Epithelial cell of esophagus (primary cell): Measurements from ENCODE around the gene SLC4A2.

Experiments used
- DNase-seq: peaks from one replicate; pipeline ENCODE4 v3.0.0; 2010; ENCODE audit warnings: low read depth
- H3K4me3 ChIP-seq: 2 replicates; pipeline ENCODE4 v1.5.1; 2011; ENCODE audit warnings: mild to moderate bottlenecking, low read length, control low read depth
- TF ChIP-seq, protein P1 (sequence below): IDR thresholded peaks from 2 replicates; pipeline ENCODE4 v1.5.1; 2011; ENCODE audit warnings: low read depth, mild to moderate bottlenecking, low read length, control low read depth, inconsistent platforms; ENCODE audit not compliant: insufficient read depth; ENCODE audit errors: missing control alignments

Gene SLC4A2

DNA sequence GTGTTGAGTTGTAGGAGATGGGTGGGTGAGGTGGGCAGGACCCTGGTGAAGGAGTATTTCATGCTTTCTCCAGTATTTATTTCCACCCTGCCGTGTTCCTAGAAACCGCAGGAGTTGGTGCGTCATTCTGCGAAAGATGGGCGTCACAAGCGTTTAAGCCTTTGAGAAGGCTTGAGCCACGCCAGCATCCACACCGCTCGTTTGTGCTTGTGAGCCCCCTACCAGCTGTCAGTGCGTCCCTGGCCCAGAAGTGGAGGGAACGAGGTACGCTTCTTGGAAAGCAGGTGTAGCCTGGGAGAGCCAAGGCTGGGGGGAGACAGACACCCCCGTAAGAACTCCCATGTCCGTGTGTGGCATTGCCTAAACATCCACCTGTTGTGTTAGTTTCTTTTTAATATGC is 32.6 kb downstream of the SLC4A2 start:
- no peak overlapping the region for H3K4me3 ChIP-seq
- TF ChIP-seq, protein P1, sequence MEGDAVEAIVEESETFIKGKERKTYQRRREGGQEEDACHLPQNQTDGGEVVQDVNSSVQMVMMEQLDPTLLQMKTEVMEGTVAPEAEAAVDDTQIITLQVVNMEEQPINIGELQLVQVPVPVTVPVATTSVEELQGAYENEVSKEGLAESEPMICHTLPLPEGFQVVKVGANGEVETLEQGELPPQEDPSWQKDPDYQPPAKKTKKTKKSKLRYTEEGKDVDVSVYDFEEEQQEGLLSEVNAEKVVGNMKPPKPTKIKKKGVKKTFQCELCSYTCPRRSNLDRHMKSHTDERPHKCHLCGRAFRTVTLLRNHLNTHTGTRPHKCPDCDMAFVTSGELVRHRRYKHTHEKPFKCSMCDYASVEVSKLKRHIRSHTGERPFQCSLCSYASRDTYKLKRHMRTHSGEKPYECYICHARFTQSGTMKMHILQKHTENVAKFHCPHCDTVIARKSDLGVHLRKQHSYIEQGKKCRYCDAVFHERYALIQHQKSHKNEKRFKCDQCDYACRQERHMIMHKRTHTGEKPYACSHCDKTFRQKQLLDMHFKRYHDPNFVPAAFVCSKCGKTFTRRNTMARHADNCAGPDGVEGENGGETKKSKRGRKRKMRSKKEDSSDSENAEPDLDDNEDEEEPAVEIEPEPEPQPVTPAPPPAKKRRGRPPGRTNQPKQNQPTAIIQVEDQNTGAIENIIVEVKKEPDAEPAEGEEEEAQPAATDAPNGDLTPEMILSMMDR: no peak
- no peak for DNase-seq

DNA sequence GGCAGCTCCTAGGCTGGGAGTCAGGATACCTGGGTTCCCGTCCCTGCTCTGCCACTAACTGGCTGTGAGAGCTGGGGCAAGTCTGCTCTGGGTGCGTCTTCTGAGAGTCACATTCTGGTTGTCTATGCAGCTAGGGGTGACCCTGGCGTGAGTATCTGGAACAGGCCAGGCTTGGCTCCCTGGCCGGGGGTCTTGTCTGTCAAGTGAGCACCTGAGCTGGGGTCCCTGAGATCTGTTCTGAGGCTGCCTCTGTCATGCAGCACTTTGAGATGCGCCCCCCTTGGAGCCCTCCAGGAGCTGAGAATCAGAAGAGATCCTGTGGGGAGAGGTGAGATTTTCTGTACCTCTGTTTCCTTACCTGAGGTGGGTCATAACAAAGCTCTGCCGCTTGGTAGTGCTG is 34.4 kb downstream of the SLC4A2 start:
- TF ChIP-seq, protein P1: no peak
- no peak for DNase-seq
- H3K4me3 ChIP-seq: no peak overlapping the region

DNA sequence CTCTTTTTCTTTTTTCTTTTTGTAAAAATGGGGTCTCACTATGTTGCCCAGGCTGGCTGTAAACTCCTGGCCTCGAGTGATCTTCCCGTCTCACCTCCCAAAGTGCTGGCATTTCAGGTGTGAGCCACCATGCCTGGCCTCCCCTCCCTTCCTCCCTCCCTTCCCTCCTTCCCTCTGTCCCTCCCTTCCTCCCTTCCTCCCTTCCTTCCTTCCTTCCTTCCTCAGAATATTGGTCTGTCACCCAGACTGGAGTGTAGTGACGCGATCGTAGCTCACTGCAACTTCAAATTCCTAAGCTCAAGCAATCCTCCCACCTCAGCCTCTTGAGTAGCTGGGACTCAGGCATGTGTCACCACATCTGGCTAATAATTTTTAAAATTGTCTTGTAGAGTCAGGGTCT is 35.3 kb downstream of the SLC4A2 start:
- no peak for DNase-seq
- TF ChIP-seq, protein P1: no peak
- no peak overlapping the region for H3K4me3 ChIP-seq

DNA sequence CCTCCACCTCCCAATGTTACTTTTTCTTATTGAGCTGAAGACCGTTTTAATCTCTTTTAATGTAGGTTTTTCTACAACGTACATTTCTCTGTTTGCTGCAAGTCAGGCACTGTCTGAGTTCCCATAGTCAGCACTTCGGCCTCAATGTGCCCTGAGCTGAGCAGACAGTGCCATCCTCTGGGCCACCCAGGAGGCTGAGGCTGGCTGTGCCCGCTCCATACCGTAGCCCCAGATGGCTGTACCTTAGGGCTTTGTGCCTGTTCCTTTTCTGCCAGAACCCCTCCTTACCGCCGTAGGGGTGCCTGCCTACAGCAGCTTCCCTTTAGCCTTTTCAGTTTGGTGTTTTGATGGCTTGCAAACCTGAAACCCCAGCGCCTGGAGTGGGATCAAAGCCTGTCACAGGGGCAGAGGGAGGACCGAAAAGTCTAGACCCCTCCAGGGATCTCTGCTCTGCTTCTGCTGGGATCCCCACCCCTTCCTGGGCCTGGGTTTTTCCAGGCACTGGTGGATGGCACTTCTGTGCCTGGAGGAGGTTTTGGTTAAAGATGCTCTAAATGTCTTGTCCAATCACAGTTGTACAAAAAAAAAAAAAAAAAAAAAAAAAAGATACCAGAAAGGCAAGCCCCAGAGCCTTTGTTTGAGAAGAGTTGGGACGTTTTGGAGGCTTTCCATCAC is 35.9 kb downstream of the SLC4A2 start:
- TF ChIP-seq, protein P1: no peak
- no peak for DNase-seq
- H3K4me3 ChIP-seq: no peak overlapping the region

DNA sequence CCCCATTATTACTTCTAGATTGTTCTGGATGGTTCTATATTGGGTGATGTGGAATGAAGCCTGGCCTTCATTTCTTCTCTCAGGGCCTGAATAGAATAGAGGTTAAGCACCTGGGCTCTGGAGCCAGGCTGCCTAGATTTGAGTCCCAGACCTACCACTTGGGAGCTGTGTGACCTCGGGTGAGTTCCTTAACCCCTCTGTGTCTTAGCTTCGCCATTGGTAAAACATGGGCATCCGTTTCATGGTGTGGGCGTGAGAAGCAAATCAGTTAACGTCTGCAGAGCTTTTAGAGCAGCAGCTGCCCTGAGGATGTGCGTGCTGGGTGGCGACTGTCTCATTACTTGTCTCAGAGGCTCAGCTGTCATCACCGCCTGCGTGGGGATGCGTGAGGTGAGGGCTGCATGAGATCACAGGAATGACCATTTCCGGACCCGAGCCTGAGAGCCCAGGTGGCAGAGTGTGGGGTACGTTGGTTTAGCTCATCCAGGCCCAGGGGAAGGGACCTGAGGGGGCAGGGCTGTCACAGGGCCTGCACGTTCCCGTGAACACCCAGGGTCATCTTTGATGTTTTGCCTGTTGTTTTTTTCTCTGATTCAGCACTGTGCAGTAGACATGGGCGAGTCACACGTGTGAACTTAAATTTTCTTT is 36.6 kb downstream of the SLC4A2 start:
- no peak overlapping the region for H3K4me3 ChIP-seq
- no peak for DNase-seq
- TF ChIP-seq, protein P1: no peak

DNA sequence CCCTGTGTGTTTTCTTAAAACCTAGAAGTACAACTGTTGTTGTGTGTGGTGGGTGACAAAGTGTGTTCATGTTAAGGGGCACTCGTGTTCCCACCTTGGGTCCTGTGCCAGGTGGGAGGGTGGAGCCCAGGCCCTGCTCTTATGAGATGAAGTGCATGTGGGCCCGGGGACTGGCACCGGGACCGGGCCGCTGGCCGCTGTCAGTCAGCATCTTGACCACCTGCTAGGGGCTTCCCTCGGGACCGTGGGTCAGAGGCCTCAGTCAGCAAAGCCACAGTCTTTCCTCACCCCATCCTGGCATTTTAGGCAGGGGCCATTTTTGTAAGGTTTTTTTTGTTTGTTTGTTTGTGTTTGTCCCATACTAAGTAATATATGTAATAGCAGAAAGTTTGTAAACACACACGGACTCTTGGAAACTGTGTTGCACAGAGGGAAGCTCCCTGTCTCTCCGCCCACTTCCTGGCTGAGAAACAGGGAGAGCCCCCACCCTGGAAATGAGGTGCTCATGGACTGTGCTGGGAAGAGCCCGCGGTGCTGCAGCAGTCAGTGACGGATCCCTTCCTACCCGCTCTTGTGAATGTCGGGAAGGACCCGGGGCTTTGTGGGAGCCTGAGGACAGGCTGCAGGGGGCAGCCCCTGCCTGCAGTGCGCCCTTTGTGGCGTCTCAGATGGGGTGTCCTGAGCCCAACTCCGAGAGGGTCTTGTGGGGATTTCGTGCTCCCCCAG is 40.3 kb downstream of the SLC4A2 start:
- TF ChIP-seq, protein P1: no peak
- no peak for DNase-seq
- no peak overlapping the region for H3K4me3 ChIP-seq
